Fibroblast of the aortic adventitia (primary cell): Measurements from ENCODE around the gene GPAT2. TPM values are rescaled to one million over a fixed set of nuclear protein-coding genes. Genes with fewer than 3 reads are reported as not detected.
"Not testable (repeated sequence)": the region's sequence is repeated elsewhere in the genome, so short reads cannot be mapped to it uniquely, and the experiment has no call there.

Source experiments
- DNase-seq: peaks from one replicate; pipeline ENCODE4 v3.0.0-alpha.2; 2010; ENCODE audit warnings: low read depth
- H3K4me3 ChIP-seq: 2 replicates; pipeline ENCODE4 v1.5.1; 2011; ENCODE audit warnings: low read depth, mild to moderate bottlenecking, control low read depth, low read length, moderate library complexity
- CTCF ChIP-seq: IDR thresholded peaks from 2 replicates; pipeline ENCODE4 v1.5.1; 2011; ENCODE audit warnings: mild to moderate bottlenecking, low read length, control low read depth, inconsistent platforms; ENCODE audit not compliant: insufficient read depth
- total RNA-seq: library from RNA; depleted of rRNA; stranded (reverse); fragments of >200 nt; gene quantifications from 2 replicates; pipeline ENCODE4 v1.2.3, GENCODE V29; 2012; ENCODE audit warnings: low replicate concordance

The GPAT2 gene
- 10.2 TPM in 1 of 2 replicates, not detected in the other for total RNA-seq

- not testable (repeated sequence) for H3K4me3 ChIP-seq, DNase-seq
These were observed at the start of gene GPAT2 for GRCh38 chr2:96034792-96035191. GPAT2 (minus strand) TSS chr2:96034916; CDS start chr2:96032359, 2,557 bp downstream.

GRCh38 chr2:96083989-96084857 lies 49.5 kb upstream of the GPAT2 start:
- H3K4me3 ChIP-seq, result no peak overlapping the region
- no peak for DNase-seq
- no peak for TF ChIP-seq CTCF

GRCh38 chr2:96083064-96083939 lies 48.6 kb upstream of the GPAT2 start:
- no peak for DNase-seq
- TF ChIP-seq CTCF, result no peak
- no peak overlapping the region for H3K4me3 ChIP-seq

- no peak for DNase-seq
- H3K4me3 ChIP-seq, result no peak overlapping the region
- no peak for TF ChIP-seq CTCF
These were observed 47.7 kb upstream of the GPAT2 start for GRCh38 chr2:96082211-96083063.

- TF ChIP-seq CTCF, result no peak
- DNase-seq, result no peak
- no peak overlapping the region for H3K4me3 ChIP-seq
These were observed 46.3 kb upstream of the GPAT2 start for GRCh38 chr2:96081042-96081441.

GRCh38 chr2:96075199-96075771 lies 40.6 kb upstream of the GPAT2 start:
- TF ChIP-seq CTCF, result no peak
- H3K4me3 ChIP-seq, result no peak overlapping the region
- DNase-seq, result no peak
